Measurements from ENCODE around the gene PLD2.
"Not testable (repeated sequence)": the region's sequence is repeated elsewhere in the genome, so short reads cannot be mapped to it uniquely, and the experiment has no call there.

The PLD2 gene

GRCh38 chr17:4834681-4835020, 27.7 kb downstream of the PLD2 start:
- DNase-seq = no peak

GRCh38 chr17:4836221-4836620, 29.3 kb downstream of the PLD2 start:
- no peak for DNase-seq

GRCh38 chr17:4837471-4838308, 30.7 kb downstream of the PLD2 start:
- peak in 1 of 2 donors; percentile 30 for DNase-seq

GRCh38 chr17:4838309-4838785, 31.4 kb downstream of the PLD2 start:
- no peak for DNase-seq

GRCh38 chr17:4839221-4839620, 32.3 kb downstream of the PLD2 start:
- no peak for DNase-seq

GRCh38 chr17:4839965-4840892, 33.3 kb downstream of the PLD2 start:
- no peak for DNase-seq

- DNase-seq = no peak
Measured at GRCh38 chr17:4840893-4841242, 33.9 kb downstream of the PLD2 start.

- DNase-seq = no peak
Measured at GRCh38 chr17:4842376-4842775, 35.4 kb downstream of the PLD2 start.

- DNase-seq = no peak
Measured at GRCh38 chr17:4843321-4844000, 36.5 kb downstream of the PLD2 start.

- no peak for DNase-seq
Measured at GRCh38 chr17:4845118-4845517, 38.2 kb downstream of the PLD2 start.

- DNase-seq = no peak
Measured at GRCh38 chr17:4846635-4847390, 39.9 kb downstream of the PLD2 start.

GRCh38 chr17:4849011-4849536, 42.1 kb downstream of the PLD2 start:
- DNase-seq = no peak

GRCh38 chr17:4850246-4850645, 43.3 kb downstream of the PLD2 start:
- no peak for DNase-seq

GRCh38 chr17:4851084-4851483, 44.1 kb downstream of the PLD2 start:
- DNase-seq = no peak

GRCh38 chr17:4852567-4853207, 45.7 kb downstream of the PLD2 start:
- no peak for DNase-seq

- no peak for DNase-seq
Measured at GRCh38 chr17:4853208-4853671, 46.3 kb downstream of the PLD2 start.

- DNase-seq = no peak
Measured at GRCh38 chr17:4854111-4854681, 47.2 kb downstream of the PLD2 start.

GRCh38 chr17:4856271-4856936, 49.5 kb downstream of the PLD2 start:
- no peak for DNase-seq

GRCh38 chr17:4856937-4857314, 50.0 kb downstream of the PLD2 start:
- peak; percentile 63 to 71 for DNase-seq

- not testable (repeated sequence) for DNase-seq
Measured at GRCh38 chr17:4857347-4857746, 50.4 kb downstream of the PLD2 start.

All from hippocampal formation (tissue), 2 donors.